ENCODE measurements around the gene ADGRG7. TPM values are rescaled to one million over a fixed set of nuclear protein-coding genes. Genes with fewer than 3 reads are reported as not detected.
A peak's percentile ranks its signal among the peaks of the same experiment; 100 is the strongest.

ADGRG7 gene
- total RNA-seq, 1 experiment from 2014 or later, result not detected

- H3K9me2 ChIP-seq (replicated peaks; ENCODE audit: low read length), result no peaks in the 10 kb centered on the region
- H2AFZ ChIP-seq (ENCODE audit: low read length), result no peak overlapping the region
- BruUV-seq (replicated peaks), result no TSS peak
- intact Hi-C loops (cut with micrococcal nuclease), result no loop called here
- no peaks in the 10 kb centered on the region for H3K9me3 ChIP-seq (ENCODE audit: low read length)
- ChIA-PET CTCF (no interaction called here), POLR2A (ENCODE audit: unreplicated experiment) (no interaction called here)
- no peak overlapping the region for H3K4me2 ChIP-seq (ENCODE audit: low read length)
- H3K9ac ChIP-seq (ENCODE audit: low read length), result no peak overlapping the region
- H3K36me3 ChIP-seq (ENCODE audit: low read depth, low read length), result peaks cover 84% of the 10 kb centered on the region
- H3K27ac ChIP-seq (ENCODE audit: low read length), result no peak overlapping the region
- peaks cover 1% of the 10 kb centered on the region for H4K20me1 ChIP-seq (ENCODE audit: low read length)
- no peak for TF ChIP-seq EZH2phosphoT487 (IDR thresholded peaks at IDR 0.05; ENCODE audit: borderline replicate concordance, low read length)
- no peak for TF ChIP-seq EZH2 (IDR thresholded peaks at IDR 0.05; ENCODE audit: low read length, unreplicated experiment)
- no peak for DNase-seq
- H3K4me1 ChIP-seq (ENCODE audit: insufficient read depth, low read length), result no peaks in the 10 kb centered on the region
- peaks cover 67% of the 10 kb centered on the region for H3K79me2 ChIP-seq (ENCODE audit: low read length)
- no peak for ATAC-seq
- H3K27me3 ChIP-seq (ENCODE audit: low read length), result no peaks in the 10 kb centered on the region
- H3K4me3 ChIP-seq (ENCODE audit: low read length), result no peak overlapping the region
- no peaks in the 10 kb centered on the region for H3F3A ChIP-seq (ENCODE audit: low read length, unreplicated experiment)
These were observed 123.0 kb downstream of the ADGRG7 start for GRCh38 chr3:100732435-100732834.

- no peak overlapping the region for H2AFZ ChIP-seq (ENCODE audit: low read length)
- H3K9ac ChIP-seq (ENCODE audit: low read length), result no peak overlapping the region
- H3K4me3 ChIP-seq (ENCODE audit: low read length), result no peak overlapping the region
- CTCF ChIA-PET, result no interaction called here
- POLR2A ChIA-PET (ENCODE audit: unreplicated experiment), result no interaction called here
- peaks cover 28% of the 10 kb centered on the region for H3K79me2 ChIP-seq (ENCODE audit: low read length)
- H3K27me3 ChIP-seq (ENCODE audit: low read length), result no peaks in the 10 kb centered on the region
- ATAC-seq (peak; percentile 80), DNase-seq (peak; percentile 51)
- peaks cover 90% of the 10 kb centered on the region for H3K36me3 ChIP-seq (ENCODE audit: low read depth, low read length)
- intact Hi-C loops (cut with micrococcal nuclease), result loop anchor here (1.0 to 5.0 kb wide), 2 partner anchors 459 to 645 kb away; no protein-coding TSS in a partner anchor
- H3K4me1 ChIP-seq (ENCODE audit: insufficient read depth, low read length), result no peaks in the 10 kb centered on the region
- H3F3A ChIP-seq (ENCODE audit: low read length, unreplicated experiment), result no peaks in the 10 kb centered on the region
- no peak overlapping the region for H3K4me2 ChIP-seq (ENCODE audit: low read length)
- H3K9me2 ChIP-seq (replicated peaks; ENCODE audit: low read length), result no peaks in the 10 kb centered on the region
- H3K27ac ChIP-seq (ENCODE audit: low read length), result no peak overlapping the region
- H4K20me1 ChIP-seq (ENCODE audit: low read length), result no peaks in the 10 kb centered on the region
- no TSS peak for BruUV-seq (replicated peaks)
- TF ChIP-seq EZH2phosphoT487 (IDR thresholded peaks at IDR 0.05; ENCODE audit: borderline replicate concordance, low read length), result no peak
- peak; percentile 79 for TF ChIP-seq CTCF (conservative IDR thresholded peaks at IDR 0.05; ENCODE audit: low read depth, low read length)
- no peaks in the 10 kb centered on the region for H3K9me3 ChIP-seq (ENCODE audit: low read length)
These were observed 127.9 kb downstream of the ADGRG7 start for GRCh38 chr3:100737334-100737733.

- Histone ChIP-seq H3K27me3 (ENCODE audit: low read length) (no peaks in the 10 kb centered on the region), H3K4me1 (ENCODE audit: insufficient read depth, low read length) (no peaks in the 10 kb centered on the region), H4K20me1 (ENCODE audit: low read length) (no peaks in the 10 kb centered on the region), H3K79me2 (ENCODE audit: low read length) (0 out of 2 replicates have a peak, but pooled peaks cover 1% of the 10 kb centered on the region), H3K36me3 (ENCODE audit: low read depth, low read length) (peaks cover 87% of the 10 kb centered on the region), H3K4me3 (ENCODE audit: low read length) (no peak overlapping the region), H3K9me3 (ENCODE audit: low read length) (no peaks in the 10 kb centered on the region), H3K9me2 (replicated peaks; ENCODE audit: low read length) (no peaks in the 10 kb centered on the region), H3K4me2 (ENCODE audit: low read length) (no peak overlapping the region), H3K9ac (ENCODE audit: low read length) (no peak overlapping the region), H3K27ac (ENCODE audit: low read length) (no peak overlapping the region), H2AFZ (ENCODE audit: low read length) (no peak overlapping the region), H3F3A (ENCODE audit: low read length, unreplicated experiment) (no peaks in the 10 kb centered on the region)
- ChIA-PET POLR2A (ENCODE audit: unreplicated experiment) (interaction anchor here (0.5 kb wide), 1 partner anchor 648 kb away, joined by 3 read pairs; no protein-coding TSS in a partner anchor), CTCF (no interaction called here)
- ATAC-seq (no peak), DNase-seq (no peak)
- intact Hi-C loops (cut with micrococcal nuclease), result no loop called here
- TF ChIP-seq CTCF (conservative IDR thresholded peaks at IDR 0.05; ENCODE audit: low read depth, low read length) (no peak), EZH2phosphoT487 (IDR thresholded peaks at IDR 0.05; ENCODE audit: borderline replicate concordance, low read length) (no peak), EZH2 (IDR thresholded peaks at IDR 0.05; ENCODE audit: low read length, unreplicated experiment) (no peak)
- BruUV-seq (replicated peaks), result no TSS peak
These were observed 130.8 kb downstream of the ADGRG7 start for GRCh38 chr3:100740207-100740606.

Measured in PC-3 (cell line).